ENCODE results near the gene METTL1.

METTL1 gene

GRCh38 chr12:57793920-57794319 lies 22.0 kb upstream of the METTL1 start:
- TF ChIP-seq POLR2AphosphoS5 (IDR thresholded peaks at IDR 0.05; ENCODE audit: low read depth, low read length) (no peak), TAF1 (IDR thresholded peaks at IDR 0.05; ENCODE audit: borderline replicate concordance, low read depth, low read length) (no peak), POLR2A (IDR thresholded peaks at IDR 0.05; ENCODE audit: low read depth, low read length) (no peak)
- FAIRE-seq: no peak
- no peak for DNase-seq (ENCODE audit: insufficient read length)

GRCh38 chr12:57783861-57784260 lies 12.0 kb upstream of the METTL1 start:
- no peak for TF ChIP-seq POLR2AphosphoS5 (IDR thresholded peaks at IDR 0.05; ENCODE audit: low read depth, low read length)
- DNase-seq (ENCODE audit: insufficient read length): no peak
- no peak for FAIRE-seq

- no peak for FAIRE-seq
- no peak for DNase-seq (ENCODE audit: insufficient read length)
- TF ChIP-seq TAF1 (IDR thresholded peaks at IDR 0.05; ENCODE audit: borderline replicate concordance, low read depth, low read length) (no peak), POLR2AphosphoS5 (IDR thresholded peaks at IDR 0.05; ENCODE audit: low read depth, low read length) (no peak), POLR2A (IDR thresholded peaks at IDR 0.05; ENCODE audit: low read depth, low read length) (no peak)
Measured at GRCh38 chr12:57783466-57783801, 11.5 kb upstream of the METTL1 start.

GRCh38 chr12:57782608-57783465 lies 10.9 kb upstream of the METTL1 start, which contains the start of gene TSFM:
Gene TSFM, plus strand, starts transcription at chr12:57782787. Its CDS starts 15 bp downstream, at chr12:57782802.
- TF ChIP-seq POLR2AphosphoS5 (IDR thresholded peaks at IDR 0.05; ENCODE audit: low read depth, low read length): peak; percentile 94
- TF ChIP-seq TAF1 (IDR thresholded peaks at IDR 0.05; ENCODE audit: borderline replicate concordance, low read depth, low read length): peak; percentile 66; the same call in 1 of the 2 replicates
- peak; percentile 92 for TF ChIP-seq POLR2A (IDR thresholded peaks at IDR 0.05; ENCODE audit: low read depth, low read length)
- DNase-seq (ENCODE audit: insufficient read length) (peak; percentile 66), FAIRE-seq (peak; percentile 97)

- TF ChIP-seq TAF1 (IDR thresholded peaks at IDR 0.05; ENCODE audit: borderline replicate concordance, low read depth, low read length) (no peak), POLR2A (IDR thresholded peaks at IDR 0.05; ENCODE audit: low read depth, low read length) (no peak), POLR2AphosphoS5 (IDR thresholded peaks at IDR 0.05; ENCODE audit: low read depth, low read length) (no peak)
- FAIRE-seq (no peak), DNase-seq (ENCODE audit: insufficient read length) (no peak)
Measured at GRCh38 chr12:57782243-57782607, 10.3 kb upstream of the METTL1 start.

GRCh38 chr12:57781801-57782200 lies 9.9 kb upstream of the METTL1 start:
- no peak for FAIRE-seq
- no peak for DNase-seq (ENCODE audit: insufficient read length)
- TF ChIP-seq POLR2A (IDR thresholded peaks at IDR 0.05; ENCODE audit: low read depth, low read length): no peak
- TF ChIP-seq POLR2AphosphoS5 (IDR thresholded peaks at IDR 0.05; ENCODE audit: low read depth, low read length): no peak
- no peak for TF ChIP-seq TAF1 (IDR thresholded peaks at IDR 0.05; ENCODE audit: borderline replicate concordance, low read depth, low read length)

GRCh38 chr12:57781244-57781643 lies 9.3 kb upstream of the METTL1 start:
- FAIRE-seq (no peak), DNase-seq (ENCODE audit: insufficient read length) (no peak)
- TF ChIP-seq POLR2A (IDR thresholded peaks at IDR 0.05; ENCODE audit: low read depth, low read length) (no peak), POLR2AphosphoS5 (IDR thresholded peaks at IDR 0.05; ENCODE audit: low read depth, low read length) (no peak), TAF1 (IDR thresholded peaks at IDR 0.05; ENCODE audit: borderline replicate concordance, low read depth, low read length) (no peak)

- DNase-seq (ENCODE audit: insufficient read length) (no peak), FAIRE-seq (no peak)
- TF ChIP-seq TAF1 (IDR thresholded peaks at IDR 0.05; ENCODE audit: borderline replicate concordance, low read depth, low read length): no peak
- TF ChIP-seq POLR2A (IDR thresholded peaks at IDR 0.05; ENCODE audit: low read depth, low read length): no peak
- TF ChIP-seq POLR2AphosphoS5 (IDR thresholded peaks at IDR 0.05; ENCODE audit: low read depth, low read length): no peak
Measured at GRCh38 chr12:57780284-57780897, 8.5 kb upstream of the METTL1 start.

GRCh38 chr12:57779736-57780135 lies 7.8 kb upstream of the METTL1 start:
- FAIRE-seq (no peak), DNase-seq (ENCODE audit: insufficient read length) (no peak)
- TF ChIP-seq TAF1 (IDR thresholded peaks at IDR 0.05; ENCODE audit: borderline replicate concordance, low read depth, low read length) (no peak), POLR2A (IDR thresholded peaks at IDR 0.05; ENCODE audit: low read depth, low read length) (no peak), POLR2AphosphoS5 (IDR thresholded peaks at IDR 0.05; ENCODE audit: low read depth, low read length) (no peak)

- TF ChIP-seq TAF1 (IDR thresholded peaks at IDR 0.05; ENCODE audit: borderline replicate concordance, low read depth, low read length) (no peak), POLR2AphosphoS5 (IDR thresholded peaks at IDR 0.05; ENCODE audit: low read depth, low read length) (no peak), POLR2A (IDR thresholded peaks at IDR 0.05; ENCODE audit: low read depth, low read length) (no peak)
- FAIRE-seq: no peak
- DNase-seq (ENCODE audit: insufficient read length): no peak
Measured at GRCh38 chr12:57777911-57778310, 6.0 kb upstream of the METTL1 start.

- DNase-seq (ENCODE audit: insufficient read length) (no peak), FAIRE-seq (no peak)
- TF ChIP-seq POLR2AphosphoS5 (IDR thresholded peaks at IDR 0.05; ENCODE audit: low read depth, low read length): no peak
- TF ChIP-seq TAF1 (IDR thresholded peaks at IDR 0.05; ENCODE audit: borderline replicate concordance, low read depth, low read length): no peak
Measured at GRCh38 chr12:57777367-57777766, 5.5 kb upstream of the METTL1 start.

GRCh38 chr12:57776247-57776587 lies 4.3 kb upstream of the METTL1 start:
- FAIRE-seq (no peak), DNase-seq (ENCODE audit: insufficient read length) (no peak)
- TF ChIP-seq TAF1 (IDR thresholded peaks at IDR 0.05; ENCODE audit: borderline replicate concordance, low read depth, low read length) (no peak), POLR2A (IDR thresholded peaks at IDR 0.05; ENCODE audit: low read depth, low read length) (no peak), POLR2AphosphoS5 (IDR thresholded peaks at IDR 0.05; ENCODE audit: low read depth, low read length) (no peak)
